ENCODE results near the gene PIK3C2G. TPM values are rescaled to one million over a fixed set of nuclear protein-coding genes. Genes with fewer than 3 reads are reported as not detected.
"Not testable (repeated sequence)": the region's sequence is repeated elsewhere in the genome, so short reads cannot be mapped to it uniquely, and the experiment has no call there.

The PIK3C2G gene
- not detected for total RNA-seq

GRCh38 chr12:18261273-18261672, at the start of gene PIK3C2G:
Gene PIK3C2G, plus strand, starts transcription at chr12:18261518. Its CDS starts 20,564 bp downstream, at chr12:18282082.
- DNase-seq (ENCODE audit: low read depth in 2 of 3, low spot score in 2 of 3), result no peak

DNA sequence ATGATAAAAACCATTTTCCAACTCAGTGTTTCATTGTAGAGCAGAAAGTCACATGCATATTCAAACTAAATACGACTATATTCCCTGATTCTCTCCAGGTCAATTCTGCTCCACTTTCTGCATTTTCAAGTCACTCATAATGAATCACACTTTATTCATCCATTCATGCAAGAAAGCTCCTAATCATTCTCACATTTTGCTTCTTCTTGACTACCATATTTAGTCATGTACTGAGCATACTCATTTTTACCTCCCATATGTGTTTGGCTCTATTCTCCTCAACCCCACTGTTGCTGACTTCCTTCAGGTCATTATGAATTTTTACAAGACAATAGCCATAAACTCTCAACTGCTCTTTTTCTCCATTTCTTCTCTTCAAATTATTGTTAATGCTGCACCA, 43.4 kb upstream of the PIK3C2G start:
- DNase-seq (ENCODE audit: low read depth in 2 of 3, low spot score in 2 of 3), result no peak

DNA sequence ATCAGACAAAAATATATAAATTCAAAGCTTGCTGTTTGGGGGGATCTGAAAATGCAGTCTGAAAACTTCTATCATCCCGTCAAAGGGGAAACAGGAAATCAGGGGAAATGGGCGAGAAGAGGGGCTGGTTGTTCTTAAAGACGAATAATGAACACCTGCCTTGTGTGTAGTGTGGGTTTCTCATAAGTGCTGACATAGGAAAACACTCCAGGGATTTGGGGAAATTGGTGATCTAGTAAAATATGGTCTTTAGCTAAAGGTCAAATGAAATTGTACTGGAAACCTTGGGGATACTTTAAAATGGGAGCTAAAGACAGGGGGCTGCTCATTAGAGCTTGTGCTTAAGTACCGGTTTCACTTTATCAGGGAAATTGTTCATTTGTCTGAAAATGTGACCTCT, 39.6 kb upstream of the PIK3C2G start:
- DNase-seq (ENCODE audit: low read depth in 2 of 3, low spot score in 2 of 3), result no peak

GRCh38 chr12:18222699-18223098, 38.6 kb upstream of the PIK3C2G start:
- DNase-seq (ENCODE audit: low read depth in 2 of 3, low spot score in 2 of 3), result no peak

DNA sequence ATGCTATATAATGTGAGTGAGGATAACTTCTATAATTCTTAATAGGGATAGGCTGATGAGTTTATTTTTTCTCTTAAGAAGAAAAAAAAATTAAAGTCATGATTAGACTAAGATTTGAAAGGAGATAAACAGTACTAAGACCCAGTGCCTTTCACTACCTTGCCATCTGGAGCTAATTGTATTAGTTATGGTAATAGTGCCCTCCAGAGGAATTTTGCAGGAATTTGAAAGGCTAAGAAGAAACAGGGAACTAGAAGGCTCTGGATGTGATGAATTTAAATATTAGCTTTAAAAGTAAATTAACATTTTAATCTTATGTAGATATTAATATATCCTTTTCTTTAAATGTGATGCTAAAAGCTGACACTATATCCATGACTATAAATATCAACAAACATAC, 36.6 kb upstream of the PIK3C2G start:
- peak in 1 of 3 donors; percentile 45 for DNase-seq (ENCODE audit: low read depth in 2 of 3, low spot score in 2 of 3)

DNA sequence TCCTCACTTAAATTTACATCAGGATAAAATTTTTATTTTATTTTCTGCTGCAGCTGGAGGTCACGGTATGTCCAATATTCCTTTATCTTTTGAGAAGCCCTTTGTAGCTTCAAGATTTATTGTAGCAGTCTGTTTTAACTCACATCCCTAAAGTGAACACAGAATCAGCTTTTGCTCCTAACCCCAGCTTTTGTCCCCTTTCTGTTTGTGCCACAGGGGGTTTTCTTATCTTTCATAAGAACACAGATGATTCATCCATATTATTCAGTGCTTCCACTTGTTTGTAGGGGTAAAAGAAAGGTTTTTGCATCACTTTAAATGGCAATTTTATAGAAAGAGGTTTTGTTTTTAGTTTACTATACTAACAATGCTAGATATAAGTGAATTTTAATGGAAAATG, 21.8 kb upstream of the PIK3C2G start:
- no peak for DNase-seq (ENCODE audit: low read depth in 2 of 3, low spot score in 2 of 3)

DNA sequence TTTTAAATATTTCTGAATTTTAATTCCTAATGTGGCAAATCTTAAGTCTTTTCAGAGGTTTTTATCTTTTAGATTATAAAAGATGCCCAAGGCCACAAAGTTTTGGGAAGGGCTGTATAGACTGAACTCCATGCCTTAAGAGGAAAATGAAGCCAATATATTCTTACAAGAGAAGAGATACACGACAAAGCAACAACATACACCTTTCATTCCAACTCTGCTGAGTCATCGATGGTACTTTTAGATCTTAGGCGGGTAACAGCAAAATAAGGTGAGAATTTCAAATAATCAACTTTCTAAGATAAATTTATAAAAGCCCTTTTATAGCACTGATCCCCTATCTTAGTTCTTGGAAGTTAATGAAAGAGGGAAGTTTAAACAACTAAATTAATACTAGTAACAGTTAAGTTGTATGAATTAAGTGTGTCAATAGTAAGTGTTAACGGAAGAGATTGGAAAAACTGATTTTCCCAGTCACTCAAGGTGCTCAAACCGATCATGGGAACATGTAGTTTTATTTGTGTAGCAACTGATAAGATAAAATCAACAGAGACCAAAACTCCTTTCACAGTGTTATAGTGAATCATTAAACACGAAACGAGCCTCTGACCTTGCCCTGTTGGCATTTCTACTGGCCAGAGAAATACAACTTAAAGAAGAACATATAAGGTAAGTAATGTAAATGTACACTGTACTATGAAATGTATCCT, 18.8 kb upstream of the PIK3C2G start:
- DNase-seq (ENCODE audit: low read depth in 2 of 3, low spot score in 2 of 3), result no peak

DNA sequence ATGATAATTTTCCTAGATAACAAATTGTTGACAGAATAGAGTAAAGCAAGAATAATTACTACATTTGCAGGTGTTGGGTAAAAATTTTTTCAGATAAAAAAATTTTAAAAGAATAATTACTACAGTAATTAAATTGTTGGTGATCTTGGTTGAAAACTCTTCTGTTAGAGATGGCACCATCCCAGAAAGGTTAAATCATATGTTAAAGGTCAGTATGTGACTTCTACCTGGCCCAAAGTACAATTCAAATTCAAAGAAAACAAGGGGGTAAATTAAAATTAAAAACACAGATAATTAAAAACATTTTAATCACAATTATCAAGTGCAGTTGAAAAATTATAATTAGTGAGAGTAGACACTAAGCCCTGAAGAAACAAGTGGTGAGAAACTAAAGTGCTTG, 18.1 kb upstream of the PIK3C2G start:
- DNase-seq (ENCODE audit: low read depth in 2 of 3, low spot score in 2 of 3), result no peak

DNA sequence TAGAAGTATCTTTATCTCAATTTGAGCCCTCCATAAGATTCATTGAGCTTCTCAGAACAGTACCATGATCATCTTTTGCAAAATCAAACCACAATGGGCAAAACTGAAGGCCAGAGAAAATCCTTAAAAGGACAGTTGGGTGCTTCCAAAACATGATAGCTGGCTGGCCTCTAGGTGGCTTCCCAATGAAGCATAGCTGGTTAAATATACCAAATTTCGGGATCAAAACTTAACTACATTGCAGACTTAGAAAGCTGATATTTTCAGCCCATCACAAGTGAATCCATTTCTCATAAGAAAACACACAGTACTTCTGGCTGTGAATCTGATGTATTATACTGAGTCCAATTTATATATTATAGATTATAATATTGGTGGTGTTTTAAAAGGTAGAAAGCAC, 15.3 kb upstream of the PIK3C2G start:
- no peak for DNase-seq (ENCODE audit: low read depth in 2 of 3, low spot score in 2 of 3)

- peak in 2 of 3 donors; percentile 35 to 64 for DNase-seq (ENCODE audit: low read depth in 2 of 3, low spot score in 2 of 3)
Measured at GRCh38 chr12:18250313-18250916, 10.9 kb upstream of the PIK3C2G start.

DNA sequence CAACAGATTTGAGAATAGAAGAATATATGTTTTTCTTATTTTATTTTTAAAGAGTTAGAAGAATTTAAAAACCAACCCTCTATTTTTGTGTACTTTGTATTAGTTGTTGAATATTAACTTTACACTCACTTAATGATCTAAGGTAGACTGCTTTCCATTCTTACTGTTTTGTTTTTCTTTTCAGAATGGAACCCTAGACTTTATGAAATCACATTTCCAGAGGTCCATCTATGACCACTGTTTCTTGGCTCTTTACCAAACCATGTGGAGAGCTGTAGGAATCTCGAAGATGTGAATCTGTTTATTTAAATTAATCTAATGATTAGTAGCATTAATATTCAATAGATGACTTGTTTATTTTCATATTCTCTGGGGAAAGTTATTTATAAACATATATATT, 7.2 kb upstream of the PIK3C2G start:
- no peak for DNase-seq (ENCODE audit: low read depth in 2 of 3, low spot score in 2 of 3)

GRCh38 chr12:18255004-18255403, 6.3 kb upstream of the PIK3C2G start:
- not testable (repeated sequence) for DNase-seq (ENCODE audit: low read depth in 2 of 3, low spot score in 2 of 3)

DNA sequence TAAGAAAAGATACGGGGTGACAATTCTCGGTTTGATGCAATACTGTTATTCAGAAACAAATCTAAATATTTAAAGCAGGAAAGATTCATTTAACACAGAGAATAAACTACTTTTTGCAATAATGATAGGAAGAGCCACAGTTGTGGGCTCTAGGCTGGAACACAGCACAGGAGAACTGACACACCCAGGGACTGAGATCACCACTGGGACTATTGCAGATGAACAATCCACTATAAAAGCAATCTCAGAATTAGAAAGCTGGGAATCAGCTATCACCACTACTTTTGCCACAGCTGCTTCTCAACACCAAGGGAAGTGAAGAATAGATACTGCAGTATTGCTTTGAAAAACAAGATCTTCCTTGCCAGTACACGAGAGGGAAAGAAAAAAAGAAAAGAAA, 4.1 kb upstream of the PIK3C2G start:
- no peak for DNase-seq (ENCODE audit: low read depth in 2 of 3, low spot score in 2 of 3)

DNA sequence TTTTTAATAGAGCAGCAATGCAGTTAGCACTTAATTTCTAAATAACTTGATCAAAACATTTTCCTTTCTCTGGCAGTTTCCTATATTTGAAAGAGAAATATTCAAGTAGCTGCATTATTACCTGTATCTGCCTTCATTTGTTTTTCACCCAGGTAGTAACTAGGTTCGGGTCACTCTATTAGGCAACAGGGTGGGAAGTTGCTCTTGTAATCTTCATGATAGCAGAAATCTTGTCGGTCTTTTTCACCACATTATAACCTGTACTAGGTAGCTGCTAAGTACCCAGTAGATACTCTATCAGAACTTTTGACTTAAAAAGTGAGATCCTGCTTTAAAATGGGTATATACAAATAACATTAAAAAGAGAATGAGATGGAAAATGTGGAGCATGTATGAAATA, 2.4 kb upstream of the PIK3C2G start:
- no peak for DNase-seq (ENCODE audit: low read depth in 2 of 3, low spot score in 2 of 3)

GRCh38 chr12:18259906-18260682, 1.2 kb upstream of the PIK3C2G start:
- no peak for DNase-seq (ENCODE audit: low read depth in 2 of 3, low spot score in 2 of 3)

DNA sequence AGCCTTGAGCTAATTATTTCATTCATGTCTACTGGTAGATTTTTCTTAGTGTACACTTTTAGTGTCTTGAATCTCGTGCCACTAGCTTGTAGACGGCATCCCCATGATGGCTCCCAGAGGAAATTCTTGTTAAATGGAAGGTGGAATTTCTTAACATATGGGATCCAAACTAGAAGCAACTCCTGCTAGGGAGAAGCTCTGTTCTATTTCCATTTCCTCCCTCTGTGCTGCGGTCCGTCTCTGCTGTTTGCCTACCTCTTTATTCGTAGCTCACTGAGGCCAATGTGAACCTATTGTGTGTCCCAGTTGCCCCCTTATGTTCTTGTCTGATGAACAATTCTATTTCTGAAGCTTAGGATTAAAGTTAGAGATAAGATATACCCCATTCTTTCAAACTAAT, 588 bp downstream of the PIK3C2G start:
- no peak for DNase-seq (ENCODE audit: low read depth in 2 of 3, low spot score in 2 of 3)

- no peak for DNase-seq (ENCODE audit: low read depth in 2 of 3, low spot score in 2 of 3)
Measured at GRCh38 chr12:18262514-18262913, 1.2 kb downstream of the PIK3C2G start.

GRCh38 chr12:18264581-18265075, 3.3 kb downstream of the PIK3C2G start:
- DNase-seq (ENCODE audit: low read depth in 2 of 3, low spot score in 2 of 3), result no peak

- no peak for DNase-seq (ENCODE audit: low read depth in 2 of 3, low spot score in 2 of 3)
Measured at GRCh38 chr12:18267427-18268099, 6.2 kb downstream of the PIK3C2G start.

- no peak for DNase-seq (ENCODE audit: low read depth in 2 of 3, low spot score in 2 of 3)
Measured at GRCh38 chr12:18270958-18271460, 9.7 kb downstream of the PIK3C2G start.

GRCh38 chr12:18275981-18276380, 14.7 kb downstream of the PIK3C2G start:
- no peak for DNase-seq (ENCODE audit: low read depth in 2 of 3, low spot score in 2 of 3)
